CD4-positive, alpha-beta memory T cell (primary cell): ENCODE measurements around the gene SRSF6. TPM values are rescaled to one million over a fixed set of nuclear protein-coding genes. Genes with fewer than 3 reads are reported as not detected.
A peak's percentile ranks its signal among the peaks of the same experiment; 100 is the strongest.
"Not testable (repeated sequence)": the region's sequence is repeated elsewhere in the genome, so short reads cannot be mapped to it uniquely, and the experiment has no call there.

ENCODE experiments used
- CTCF ChIA-PET: fragments of 350-600 bp; sonication (Branson Sonifier 250); formaldehyde crosslinking; loops from one replicate; lab custom pipeline; 2021; ENCODE audit warnings: inconsistent platforms; ENCODE audit not compliant: partially characterized antibody; lab: Charles Lee
- POLR2A ChIA-PET: fragments of 350-600 bp; sonication (Branson Sonifier 250); formaldehyde crosslinking; loops from one replicate; lab custom pipeline; 2021; ENCODE audit not compliant: partially characterized antibody; lab: Charles Lee
- DNase-seq, 5 donors: peaks; one replicate each; pipeline versions ENCODE4 v3.0.0 to v3.0.0-alpha.2; 2020 to 2022; ENCODE audit warnings: mixed read lengths in 1 of 5
- H3K27ac ChIP-seq: one replicate; pipeline ENCODE4 v1.7.0; 2013; ENCODE audit warnings: low read depth, low read length
- H3K27me3 ChIP-seq: 2 replicates; pipeline ENCODE4 v1.7.0; 2013; ENCODE audit warnings: mild to moderate bottlenecking, low read length, moderate library complexity; ENCODE audit not compliant: insufficient read depth
- H3K36me3 ChIP-seq: 2 replicates; pipeline ENCODE4 v1.7.0; 2013; ENCODE audit warnings: mild to moderate bottlenecking, low read length, moderate library complexity; ENCODE audit not compliant: insufficient read depth
- H3K4me1 ChIP-seq: 2 replicates; pipeline ENCODE4 v1.7.0; 2013; ENCODE audit warnings: mild to moderate bottlenecking, low read length, moderate library complexity; ENCODE audit not compliant: insufficient read depth
- H3K4me3 ChIP-seq, 2 donors: one replicate each; pipeline ENCODE4 v1.7.0; 2013; ENCODE audit warnings: low read length in 2 of 2, mild to moderate bottlenecking in 1 of 2
- H3K9me3 ChIP-seq, 2 donors: one replicate each; pipeline ENCODE4 v1.7.0; 2013; ENCODE audit warnings: low read length in 2 of 2, control low read depth in 1 of 2; ENCODE audit not compliant: control insufficient read depth in 1 of 2
- H3K27ac Mint-ChIP-seq, 7 donors: one replicate each; pipeline ENCODE4 v1.8.0; 2020 to 2021; ENCODE audit warnings: mixed read lengths in 7 of 7, mild to moderate bottlenecking in 6 of 7, inconsistent platforms in 3 of 7, moderate library complexity in 3 of 7
- H3K27me3 Mint-ChIP-seq, 2 donors: one replicate each; pipeline ENCODE4 v1.8.0; 2020 to 2021; ENCODE audit warnings: mixed read lengths in 2 of 2
- H3K36me3 Mint-ChIP-seq, 2 donors: one replicate each; pipeline ENCODE4 v1.8.0; 2020 to 2021; ENCODE audit warnings: mixed read lengths in 2 of 2, inconsistent platforms in 1 of 2, mild to moderate bottlenecking in 1 of 2
- H3K4me1 Mint-ChIP-seq, 4 donors: one replicate each; pipeline ENCODE4 v1.8.0; 2020 to 2021; ENCODE audit warnings: mixed read lengths in 4 of 4, mild to moderate bottlenecking in 1 of 4
- H3K4me3 Mint-ChIP-seq, 8 donors: one replicate each; pipeline ENCODE4 v1.8.0; 2020 to 2021; ENCODE audit warnings: mixed read lengths in 8 of 8, mild to moderate bottlenecking in 7 of 8, moderate library complexity in 6 of 8, inconsistent platforms in 3 of 8
- H3K9me3 Mint-ChIP-seq, 8 donors: one replicate each; pipeline ENCODE4 v1.8.0; 2020 to 2021; ENCODE audit warnings: mixed read lengths in 8 of 8, mild to moderate bottlenecking in 5 of 8, inconsistent platforms in 3 of 8, moderate library complexity in 1 of 8
- intact Hi-C: fragments of 100-400 bp; cut with micrococcal nuclease; formaldehyde crosslinking; loops from one replicate; pipeline ENCODE4 v1.15.1; 2023
- polyA plus RNA-seq, 2 donors: library from polyadenylated mRNA; unstranded; fragments of 300-500 nt; fragmentation: Illumina TruSeq; gene quantifications; one replicate each; pipeline ENCODE4 v1.2.3, GENCODE V29; 2021
- total RNA-seq, 2 experiments: library from RNA; stranded (reverse); gene quantifications; one replicate each; pipeline ENCODE4 v1.2.3, GENCODE V29; 2021

The SRSF6 gene
- total and polyA plus RNA-seq, 4 experiments from 2014 or later, result 30.6 to 186 (median 111) TPM

- H3K27me3 ChIP-seq, result no peaks in the 10 kb centered on the region
- H3K27ac Mint-ChIP-seq, result no peak overlapping the region
- H3K27me3 Mint-ChIP-seq, result no peaks in the 10 kb centered on the region
- no peaks in the 10 kb centered on the region for H3K36me3 ChIP-seq
- no peaks in the 10 kb centered on the region for H3K4me1 ChIP-seq
- no peaks in the 10 kb centered on the region for H3K4me1 Mint-ChIP-seq
- H3K4me3 ChIP-seq, result no peak overlapping the region
- no peaks in the 10 kb centered on the region for H3K9me3 ChIP-seq
- no peak overlapping the region for H3K27ac ChIP-seq
- DNase-seq, result no peak
- CTCF ChIA-PET, result interaction anchor here (0.6 kb wide), 1 partner anchor 68 kb away, joined by 3 read pairs; no protein-coding TSS in a partner anchor
- peaks cover 0 to 6% (median 0%) of the 10 kb centered on the region in 8 donors for H3K9me3 Mint-ChIP-seq
- POLR2A ChIA-PET, result no interaction called here
- H3K4me3 Mint-ChIP-seq, result no peak overlapping the region
- H3K36me3 Mint-ChIP-seq, result peaks cover 0 to 1% of the 10 kb centered on the region in 2 donors
- intact Hi-C loops, result no loop called here
Observed at GRCh38 chr20:43477619-43478018, 19.9 kb downstream of the SRSF6 start.

- DNase-seq, result no peak
- ChIA-PET POLR2A (no interaction called here), CTCF (no interaction called here)
- Mint-ChIP-seq H3K4me1 (no peaks in the 10 kb centered on the region), H3K36me3 (peaks cover 0 to 3% of the 10 kb centered on the region in 2 donors), H3K27me3 (peaks cover 5 to 7% of the 10 kb centered on the region in 2 donors), H3K9me3 (peaks cover 0 to 23% (median 14%) of the 10 kb centered on the region in 8 donors), H3K4me3 (no peak overlapping the region), H3K27ac (no peak overlapping the region)
- no peaks in the 10 kb centered on the region for H3K9me3 ChIP-seq
- no peaks in the 10 kb centered on the region for H3K36me3 ChIP-seq
- intact Hi-C loops, result no loop called here
- no peak overlapping the region for H3K4me3 ChIP-seq
- H3K4me1 ChIP-seq, result no peaks in the 10 kb centered on the region
- H3K27ac ChIP-seq, result no peak overlapping the region
- H3K27me3 ChIP-seq, result no peaks in the 10 kb centered on the region
Observed at GRCh38 chr20:43490038-43490437, 32.3 kb downstream of the SRSF6 start.

GRCh38 chr20:43492101-43492500 lies 34.4 kb downstream of the SRSF6 start:
- Mint-ChIP-seq H3K27me3 (peaks cover 9 to 11% of the 10 kb centered on the region in 2 donors), H3K9me3 (peaks cover 0 to 17% (median 12%) of the 10 kb centered on the region in 8 donors), H3K36me3 (peaks cover 0 to 3% of the 10 kb centered on the region in 2 donors), H3K4me3 (no peak overlapping the region), H3K4me1 (no peaks in the 10 kb centered on the region), H3K27ac (no peak overlapping the region)
- H3K4me3 ChIP-seq, result no peak overlapping the region
- POLR2A ChIA-PET, result no interaction called here
- CTCF ChIA-PET, result no interaction called here
- H3K4me1 ChIP-seq, result no peaks in the 10 kb centered on the region
- no peaks in the 10 kb centered on the region for H3K9me3 ChIP-seq
- DNase-seq, result no peak
- no peak overlapping the region for H3K27ac ChIP-seq
- intact Hi-C loops, result no loop called here
- no peaks in the 10 kb centered on the region for H3K27me3 ChIP-seq
- no peaks in the 10 kb centered on the region for H3K36me3 ChIP-seq

- POLR2A ChIA-PET, result no interaction called here
- Histone ChIP-seq H3K27ac (no peak overlapping the region), H3K36me3 (no peaks in the 10 kb centered on the region), H3K4me1 (no peaks in the 10 kb centered on the region), H3K27me3 (no peaks in the 10 kb centered on the region), H3K9me3 (no peaks in the 10 kb centered on the region), H3K4me3 (no peak overlapping the region)
- H3K27me3 Mint-ChIP-seq, result peaks cover 9% of the 10 kb centered on the region in 2 donors
- H3K27ac Mint-ChIP-seq, result no peak overlapping the region
- peaks cover 0 to 20% (median 10%) of the 10 kb centered on the region in 8 donors for H3K9me3 Mint-ChIP-seq
- DNase-seq, result no peak
- no peak overlapping the region for H3K4me3 Mint-ChIP-seq
- CTCF ChIA-PET, result no interaction called here
- H3K4me1 Mint-ChIP-seq, result no peaks in the 10 kb centered on the region
- peaks cover 1 to 3% of the 10 kb centered on the region in 2 donors for H3K36me3 Mint-ChIP-seq
- intact Hi-C loops, result no loop called here
Observed at GRCh38 chr20:43495388-43495787, 37.7 kb downstream of the SRSF6 start.

- H3K9me3 ChIP-seq, CTCF ChIA-PET: not testable (repeated sequence)
Observed at GRCh38 chr20:43502021-43502420, 44.3 kb downstream of the SRSF6 start.

GRCh38 chr20:43506238-43506637 lies 48.5 kb downstream of the SRSF6 start:
- no peak overlapping the region for H3K27ac ChIP-seq
- ChIA-PET POLR2A (no interaction called here), CTCF (no interaction called here)
- Mint-ChIP-seq H3K4me1 (peaks cover 0 to 9% (median 2%) of the 10 kb centered on the region in 4 donors), H3K9me3 (no peaks in the 10 kb centered on the region), H3K27me3 (peaks cover 28 to 29% of the 10 kb centered on the region in 2 donors), H3K4me3 (peak overlapping the region in 4 of 8 donors; percentile 14 to 59 (median 44)), H3K36me3 (no peaks in the 10 kb centered on the region), H3K27ac (no peak overlapping the region)
- no peaks in the 10 kb centered on the region for H3K36me3 ChIP-seq
- H3K9me3 ChIP-seq, result no peaks in the 10 kb centered on the region
- no peak for DNase-seq
- peaks cover 18% of the 10 kb centered on the region for H3K27me3 ChIP-seq
- no peak overlapping the region for H3K4me3 ChIP-seq
- peaks cover 11% of the 10 kb centered on the region for H3K4me1 ChIP-seq
- intact Hi-C loops, result no loop called here

More at GRCh38 chr20:43502021-43502420, 44.3 kb downstream of the SRSF6 start:
- H3K4me1 Mint-ChIP-seq, H3K27me3 ChIP-seq, H3K27ac Mint-ChIP-seq, H3K4me1 ChIP-seq, H3K4me3 Mint-ChIP-seq, intact Hi-C loops, H3K36me3 Mint-ChIP-seq, POLR2A ChIA-PET, H3K27ac ChIP-seq, H3K36me3 ChIP-seq, H3K4me3 ChIP-seq, DNase-seq: not testable (repeated sequence)
- Mint-ChIP-seq H3K27me3 (peaks cover 18 to 20% of the 10 kb centered on the region in 2 donors), H3K9me3 (peaks cover 0 to 12% (median 5%) of the 10 kb centered on the region in 8 donors)

- peaks cover 18% of the 10 kb centered on the region for H3K27me3 ChIP-seq
- H3K27ac Mint-ChIP-seq, result peak within 1 kb of the TSS in 1 of 7 donors; percentile 15
- DNase-seq, result no peak
- H3K4me3 ChIP-seq, result peak within 1 kb of the TSS in 1 of 2 donors; percentile 16
- CTCF ChIA-PET, result no interaction called here
- peak within 1 kb of the TSS; percentile 54 to 79 (median 70) for H3K4me3 Mint-ChIP-seq
- H3K9me3 Mint-ChIP-seq, result no peaks in the 10 kb centered on the region
- no peaks in the 10 kb centered on the region for H3K9me3 ChIP-seq
- peaks cover 28 to 29% of the 10 kb centered on the region in 2 donors for H3K27me3 Mint-ChIP-seq
- no peaks in the 10 kb centered on the region for H3K36me3 Mint-ChIP-seq
- H3K4me1 Mint-ChIP-seq, result peaks cover 0 to 9% (median 2%) of the 10 kb centered on the region in 4 donors
- no peaks in the 10 kb centered on the region for H3K36me3 ChIP-seq
- H3K4me1 ChIP-seq, result peaks cover 11% of the 10 kb centered on the region
- H3K27ac ChIP-seq, result no peak within 1 kb of the TSS
- intact Hi-C loops, result no loop called here
- POLR2A ChIA-PET, result interaction anchor here (0.9 kb wide), 1 partner anchor 10 kb away, joined by 3 read pairs; no protein-coding TSS in a partner anchor
Observed at GRCh38 chr20:43507150-43508080, 49.7 kb downstream of the SRSF6 start, which contains the start of gene L3MBTL1. TSS of gene L3MBTL1 (plus strand) at chr20:43507697. CDS start at chr20:43513504, 5,807 bp downstream.
